ENCODE results near the gene BECN2.

GRCh38 chr1:241950390-241950789, 7.2 kb upstream of the BECN2 start:
- no peak for TF ChIP-seq POLR2A (IDR thresholded peaks at IDR 0.05)
- TF ChIP-seq CTCF (IDR thresholded peaks at IDR 0.05): no peak

Measured in esophagus squamous epithelium (tissue), 4 donors.